AG04450 (cell line): ENCODE results near the gene PDX1. TPM values are rescaled to one million over a fixed set of nuclear protein-coding genes. Genes with fewer than 3 reads are reported as not detected.

Source experiments
- CTCF ChIA-PET: fragments of 300-600, 350-600 bp; formaldehyde crosslinking; extraction: SDS; loops from one replicate; lab custom pipeline; 2022; ENCODE audit warnings: antibody characterized with exemption, inconsistent platforms; lab: Charles Lee
- POLR2A ChIA-PET: fragments of 350-600 bp; formaldehyde crosslinking; extraction: SDS; loops from one replicate; lab custom pipeline; 2021; ENCODE audit warnings: antibody characterized with exemption, inconsistent platforms; lab: Yijun Ruan, JAX
- DNase-seq: peaks from one replicate; pipeline ENCODE4 v3.0.0-alpha.2; 2011; ENCODE audit warnings: low read depth, low spot score
- H3K27ac ChIP-seq: one replicate; pipeline ENCODE4 v1.5.1; 2012; ENCODE audit warnings: low read depth, low read length, control low read depth
- H3K27me3 ChIP-seq: one replicate; pipeline ENCODE4 v1.6.0; 2012; ENCODE audit warnings: low read length; ENCODE audit not compliant: control insufficient read depth, insufficient read depth
- H3K4me3 ChIP-seq: 2 replicates; pipeline ENCODE4 v1.5.1; 2011; ENCODE audit warnings: mild to moderate bottlenecking, low read depth, low read length, control low read depth
- H3K9me3 ChIP-seq: 2 replicates; pipeline ENCODE4 v1.5.1; 2012; ENCODE audit warnings: low read length; ENCODE audit not compliant: control insufficient read depth, insufficient read depth
- CTCF ChIP-seq: IDR thresholded peaks from 2 replicates; pipeline ENCODE4 v1.5.1; 2011; ENCODE audit warnings: low read depth, low read length, control low read depth, inconsistent platforms
- polyA plus RNA-seq: library from polyadenylated mRNA; depleted of rRNA; stranded (reverse); fragments of >200 nt; gene quantifications from 2 replicates; pipeline ENCODE4 v1.2.3, GENCODE V29; 2011

PDX1 gene
- polyA plus RNA-seq, 1 experiment = not detected

DNA sequence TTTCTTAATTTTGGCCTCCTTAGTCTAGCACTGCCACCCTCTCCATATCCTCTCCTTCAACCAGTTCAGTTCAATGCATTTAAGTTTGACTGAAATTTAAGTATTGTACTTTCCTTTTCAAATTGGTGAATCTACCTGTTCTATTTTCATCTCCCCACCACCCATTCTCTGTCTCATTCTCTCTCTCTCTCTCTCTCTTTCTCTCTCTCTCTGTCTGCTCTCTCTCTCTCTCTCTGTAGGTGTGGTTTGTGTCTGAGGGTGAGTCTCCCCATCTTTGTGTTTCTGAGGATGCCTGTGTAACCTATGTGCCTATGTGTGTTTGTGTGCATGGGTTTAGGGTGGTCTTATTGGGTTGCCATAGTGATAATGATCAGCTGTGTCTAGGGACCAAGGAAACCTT, 10.1 kb downstream of the PDX1 start:
- H3K4me3 ChIP-seq = no peak overlapping the region
- H3K9me3 ChIP-seq = no peaks in the 10 kb centered on the region; the same call in 1 of the 2 replicates
- ChIA-PET CTCF (no interaction called here), POLR2A (no interaction called here)
- H3K27ac ChIP-seq = no peak overlapping the region
- H3K27me3 ChIP-seq = peaks cover 57% of the 10 kb centered on the region
- no peak for TF ChIP-seq CTCF
- DNase-seq = no peak

GRCh38 chr13:27933118-27933517, 13.3 kb downstream of the PDX1 start:
- Histone ChIP-seq H3K27me3 (peaks cover 25% of the 10 kb centered on the region), H3K4me3 (no peak overlapping the region), H3K9me3 (no peaks in the 10 kb centered on the region; the same call in 1 of the 2 replicates), H3K27ac (no peak overlapping the region)
- DNase-seq = no peak
- CTCF ChIA-PET = interaction anchor here (1.7 kb wide), 1 partner anchor 21 kb away, joined by 9 read pairs; no protein-coding TSS in a partner anchor
- TF ChIP-seq CTCF = no peak
- POLR2A ChIA-PET = no interaction called here

DNA sequence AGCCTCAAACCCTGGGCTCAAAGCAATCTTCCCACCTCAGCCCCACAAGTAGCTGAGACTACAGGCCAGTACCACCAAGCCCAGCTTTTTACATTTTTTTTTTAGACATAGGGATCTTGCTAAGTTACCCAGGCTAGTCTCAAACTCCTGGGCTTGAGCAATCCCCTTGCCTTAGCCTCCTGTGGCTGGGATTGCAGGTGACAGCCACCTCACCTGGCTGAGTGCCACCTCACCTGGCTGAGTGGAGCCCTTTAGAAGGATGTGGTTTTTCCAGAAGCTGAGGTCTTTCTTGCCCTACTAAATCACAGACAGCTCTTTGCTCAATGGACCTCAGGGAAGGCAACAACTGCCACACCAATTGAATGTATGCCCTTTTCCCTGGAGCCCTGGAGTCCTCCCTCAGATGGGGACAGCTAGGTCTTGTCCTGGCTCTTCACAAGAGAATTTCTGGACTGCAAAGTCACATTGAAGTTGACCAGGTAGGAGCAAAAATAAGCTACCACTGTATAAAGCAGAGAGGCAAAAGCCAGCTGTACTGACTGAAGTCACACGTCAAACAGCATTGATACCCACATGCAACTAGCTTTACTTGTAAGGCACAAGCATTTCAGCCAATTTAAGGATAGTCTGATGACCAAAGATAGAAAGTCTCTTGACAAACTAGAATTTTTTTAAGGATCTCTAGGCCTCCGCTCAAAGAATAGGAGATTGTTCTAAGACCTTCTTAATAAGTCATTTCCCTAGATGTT, 14.0 kb downstream of the PDX1 start:
- no peaks in the 10 kb centered on the region; the same call in 1 of the 2 replicates for H3K9me3 ChIP-seq
- CTCF ChIA-PET = interaction anchor here (0.7 to 1.7 kb wide), 2 partner anchors 20 to 64 kb away, joined by 3 to 9 read pairs; no protein-coding TSS in a partner anchor
- H3K4me3 ChIP-seq = no peak overlapping the region
- POLR2A ChIA-PET = no interaction called here
- no peak for DNase-seq
- H3K27ac ChIP-seq = no peak overlapping the region
- peaks cover 18% of the 10 kb centered on the region for H3K27me3 ChIP-seq
- TF ChIP-seq CTCF = no peak

GRCh38 chr13:27942972-27943371, 23.2 kb downstream of the PDX1 start:
- DNase-seq = no peak
- Histone ChIP-seq H3K27ac (no peak overlapping the region), H3K4me3 (no peak overlapping the region), H3K9me3 (no peaks in the 10 kb centered on the region), H3K27me3 (peaks cover 3% of the 10 kb centered on the region)
- ChIA-PET POLR2A (no interaction called here), CTCF (interaction anchor here (1.2 kb wide), 1 partner anchor 11 kb away, joined by 5 read pairs; no protein-coding TSS in a partner anchor)
- no peak for TF ChIP-seq CTCF
